ENCODE measurements around the gene SPATA45.

DNA sequence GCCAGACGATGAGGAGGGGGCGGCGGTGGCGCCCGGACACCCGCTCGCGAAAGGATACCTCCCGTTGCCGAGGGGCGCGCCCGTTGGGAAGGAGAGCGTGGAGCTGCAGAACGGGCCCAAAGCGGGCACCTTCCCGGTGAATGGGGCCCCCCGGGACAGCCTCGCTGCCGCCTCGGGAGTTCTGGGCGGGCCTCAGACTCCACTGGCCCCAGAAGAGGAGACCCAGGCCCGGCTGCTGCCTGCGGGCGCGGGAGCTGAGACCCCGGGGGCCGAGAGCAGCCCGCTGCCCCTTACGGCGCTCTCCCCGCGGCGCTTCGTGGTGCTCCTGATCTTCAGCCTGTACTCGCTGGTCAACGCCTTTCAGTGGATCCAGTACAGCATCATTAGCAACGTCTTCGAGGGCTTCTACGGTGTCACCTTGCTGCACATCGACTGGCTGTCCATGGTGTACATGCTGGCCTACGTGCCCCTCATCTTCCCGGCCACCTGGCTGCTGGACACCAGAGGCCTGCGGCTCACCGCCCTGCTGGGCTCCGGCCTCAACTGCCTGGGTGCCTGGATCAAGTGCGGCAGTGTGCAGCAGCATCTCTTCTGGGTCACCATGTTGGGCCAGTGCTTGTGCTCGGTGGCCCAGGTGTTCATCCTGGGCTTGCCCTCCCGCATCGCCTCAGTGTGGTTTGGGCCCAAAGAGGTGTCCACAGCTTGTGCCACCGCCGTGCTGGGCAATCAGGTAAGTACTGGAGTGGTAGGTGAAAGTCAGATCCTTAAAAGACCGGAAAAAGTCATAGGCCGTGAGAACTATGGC is 11.2 kb upstream of the SPATA45 start:
- no peak for TF ChIP-seq EZH2 (IDR thresholded peaks at IDR 0.05; ENCODE audit: insufficient read depth, poor library complexity, severe bottlenecking)
- no peak for TF ChIP-seq EZH2phosphoT487 (IDR thresholded peaks at IDR 0.05; ENCODE audit: insufficient read depth, low read depth)

All from GM23248 (cell line).